Fibroblast of lung (primary cell): ENCODE measurements around the gene MAEA. TPM values are rescaled to one million over a fixed set of nuclear protein-coding genes. Genes with fewer than 3 reads are reported as not detected.
A peak's percentile ranks its signal among the peaks of the same experiment; 100 is the strongest.

Experiments
- DNase-seq, 2 donors: peaks; one replicate each; pipeline versions ENCODE4 v3.0.0 to v3.0.0-alpha.2; 2010; ENCODE audit warnings: low read depth in 2 of 2
- H2AFZ ChIP-seq: 2 replicates; pipeline ENCODE4 v1.5.1; 2012; ENCODE audit warnings: low read length, control low read depth, inconsistent platforms
- H3K27ac ChIP-seq: 2 replicates; pipeline ENCODE4 v1.5.1; 2011; ENCODE audit warnings: low read length, control low read depth; ENCODE audit not compliant: insufficient read depth
- H3K27me3 ChIP-seq: 2 replicates; pipeline ENCODE4 v1.5.1; 2011; ENCODE audit warnings: mild to moderate bottlenecking, low read length; ENCODE audit not compliant: control insufficient read depth, insufficient read depth
- H3K36me3 ChIP-seq: 2 replicates; pipeline ENCODE4 v1.5.1; 2011; ENCODE audit warnings: low read length; ENCODE audit not compliant: control insufficient read depth, insufficient read depth
- H3K4me1 ChIP-seq: 2 replicates; pipeline ENCODE4 v1.5.1; 2011; ENCODE audit warnings: low read length; ENCODE audit not compliant: control insufficient read depth, insufficient read depth; ENCODE audit errors: extremely low read depth
- H3K4me2 ChIP-seq: 2 replicates; pipeline ENCODE4 v1.5.1; 2011; ENCODE audit warnings: low read length, control low read depth; ENCODE audit not compliant: insufficient read depth; ENCODE audit errors: extremely low read depth
- H3K4me3 ChIP-seq, 4 experiments: fragments of 200-600 bp in 1 of 4; sonication (generic) in 1 of 4; replicated peaks in 1 of 4; 2 replicates each; pipeline ENCODE4 v1.5.1; 2011 to 2016; ENCODE audit warnings: low read length in 4 of 4, low read depth in 3 of 4, mild to moderate bottlenecking in 3 of 4, control low read depth in 2 of 4, inconsistent platforms in 1 of 4, mixed read lengths in 1 of 4; ENCODE audit not compliant: insufficient read depth in 1 of 4; ENCODE audit errors: control extremely low read depth in 1 of 4
- H3K79me2 ChIP-seq: 2 replicates; pipeline ENCODE4 v1.5.1; 2012; ENCODE audit warnings: mild to moderate bottlenecking, low read length, inconsistent platforms; ENCODE audit not compliant: control insufficient read depth, insufficient read depth
- H3K9ac ChIP-seq: 2 replicates; pipeline ENCODE4 v1.5.1; 2011; ENCODE audit warnings: mild to moderate bottlenecking, low read length, control low read depth; ENCODE audit not compliant: insufficient read depth
- H3K9me3 ChIP-seq: 2 replicates; pipeline ENCODE4 v1.5.1; 2012; ENCODE audit warnings: low read depth, low read length; ENCODE audit not compliant: control insufficient read depth, insufficient read depth
- H4K20me1 ChIP-seq: 2 replicates; pipeline ENCODE4 v1.5.1; 2011; ENCODE audit warnings: low read length; ENCODE audit not compliant: control insufficient read depth, insufficient read depth; ENCODE audit errors: extremely low read depth
- EZH2 ChIP-seq: IDR thresholded peaks from 2 replicates; pipeline ENCODE4 v1.5.1; 2012; ENCODE audit warnings: low read length, control low read depth, mild to moderate bottlenecking; ENCODE audit errors: missing control alignments
- polyA plus RNA-seq, 2 donors: library from polyadenylated mRNA; depleted of rRNA in 1 of 2; stranded (reverse) in 1 of 2; unstranded in 1 of 2; fragments of >200 nt; gene quantifications; 2 replicates each; pipeline ENCODE4 v1.2.1, GENCODE V29; 2011 to 2012; ENCODE audit warnings: missing spikeins in 1 of 2
- total RNA-seq: library from RNA; depleted of rRNA; stranded (reverse); fragments of >200 nt; gene quantifications from 2 replicates; pipeline ENCODE4 v1.2.1, GENCODE V29; 2014
- TF ChIP-seq, protein P1 (sequence below), 2 donors: IDR thresholded peaks in 1 of 2; conservative IDR thresholded peaks in 1 of 2; 1 replicate in 1 of 2; 2 replicates in 1 of 2; pipeline ENCODE4 v1.5.1; 2011 to 2012; ENCODE audit warnings: low read length in 2 of 2, control low read depth in 1 of 2, inconsistent platforms in 1 of 2, low read depth in 1 of 2, mild to moderate bottlenecking in 1 of 2

Gene MAEA
- total and polyA plus RNA-seq, 2 donors (not counting 1 experiment from before 2014, with no cell fraction given), result 44.3 to 53.8 TPM

DNA sequence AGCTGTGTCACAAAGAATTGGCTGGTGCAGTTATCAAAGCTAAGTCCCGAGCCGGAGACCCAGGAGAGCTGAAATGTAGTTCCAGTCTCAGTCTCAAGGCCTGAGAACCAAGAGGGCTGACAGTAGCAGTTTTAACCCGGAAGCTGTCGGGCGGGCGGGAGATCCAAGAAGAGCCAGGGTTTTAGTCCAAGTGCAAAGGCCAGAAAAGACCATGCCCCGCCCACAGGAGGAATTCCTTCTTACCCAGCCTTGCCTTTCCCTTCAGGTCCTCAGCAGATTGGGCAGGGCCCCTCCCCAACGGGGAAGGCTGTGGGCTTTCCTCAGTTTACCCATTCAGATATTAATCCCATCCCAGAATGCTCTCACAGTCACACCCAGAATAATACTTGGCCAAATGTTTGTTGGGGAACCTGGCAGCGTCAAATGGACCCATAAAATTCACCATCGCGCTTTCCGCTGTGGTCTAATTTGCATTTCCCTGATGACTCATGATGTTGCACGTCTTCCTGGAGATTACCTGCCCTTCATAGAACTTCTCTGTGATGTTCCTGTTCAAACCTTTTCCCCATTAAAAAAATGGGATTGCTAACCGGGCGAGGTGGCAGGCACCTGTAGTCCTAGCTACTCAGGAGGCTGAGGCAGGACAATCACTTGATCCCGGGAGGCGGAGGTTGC is 16.2 kb downstream of the MAEA start:
- no peak overlapping the region for H3K27ac ChIP-seq
- TF ChIP-seq, protein P1, sequence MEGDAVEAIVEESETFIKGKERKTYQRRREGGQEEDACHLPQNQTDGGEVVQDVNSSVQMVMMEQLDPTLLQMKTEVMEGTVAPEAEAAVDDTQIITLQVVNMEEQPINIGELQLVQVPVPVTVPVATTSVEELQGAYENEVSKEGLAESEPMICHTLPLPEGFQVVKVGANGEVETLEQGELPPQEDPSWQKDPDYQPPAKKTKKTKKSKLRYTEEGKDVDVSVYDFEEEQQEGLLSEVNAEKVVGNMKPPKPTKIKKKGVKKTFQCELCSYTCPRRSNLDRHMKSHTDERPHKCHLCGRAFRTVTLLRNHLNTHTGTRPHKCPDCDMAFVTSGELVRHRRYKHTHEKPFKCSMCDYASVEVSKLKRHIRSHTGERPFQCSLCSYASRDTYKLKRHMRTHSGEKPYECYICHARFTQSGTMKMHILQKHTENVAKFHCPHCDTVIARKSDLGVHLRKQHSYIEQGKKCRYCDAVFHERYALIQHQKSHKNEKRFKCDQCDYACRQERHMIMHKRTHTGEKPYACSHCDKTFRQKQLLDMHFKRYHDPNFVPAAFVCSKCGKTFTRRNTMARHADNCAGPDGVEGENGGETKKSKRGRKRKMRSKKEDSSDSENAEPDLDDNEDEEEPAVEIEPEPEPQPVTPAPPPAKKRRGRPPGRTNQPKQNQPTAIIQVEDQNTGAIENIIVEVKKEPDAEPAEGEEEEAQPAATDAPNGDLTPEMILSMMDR (conservative IDR thresholded peaks at IDR 0.05 in 1 of 2, IDR thresholded peaks at IDR 0.05 in 1 of 2; ENCODE audit: low read depth in 1 of 2, low read length in 2 of 2), result no peak
- no peak for TF ChIP-seq EZH2
- peaks cover 63% of the 10 kb centered on the region for H3K79me2 ChIP-seq
- H3K36me3 ChIP-seq, result peaks cover 4% of the 10 kb centered on the region
- no peaks in the 10 kb centered on the region for H3K9me3 ChIP-seq
- H3K4me1 ChIP-seq, result peaks cover 10% of the 10 kb centered on the region
- no peak overlapping the region for H3K4me3 ChIP-seq
- H3K4me2 ChIP-seq, result no peak overlapping the region
- no peaks in the 10 kb centered on the region for H3K27me3 ChIP-seq
- no peak overlapping the region for H3K9ac ChIP-seq
- no peak overlapping the region for H2AFZ ChIP-seq
- no peaks in the 10 kb centered on the region for H4K20me1 ChIP-seq
- DNase-seq, result no peak

DNA sequence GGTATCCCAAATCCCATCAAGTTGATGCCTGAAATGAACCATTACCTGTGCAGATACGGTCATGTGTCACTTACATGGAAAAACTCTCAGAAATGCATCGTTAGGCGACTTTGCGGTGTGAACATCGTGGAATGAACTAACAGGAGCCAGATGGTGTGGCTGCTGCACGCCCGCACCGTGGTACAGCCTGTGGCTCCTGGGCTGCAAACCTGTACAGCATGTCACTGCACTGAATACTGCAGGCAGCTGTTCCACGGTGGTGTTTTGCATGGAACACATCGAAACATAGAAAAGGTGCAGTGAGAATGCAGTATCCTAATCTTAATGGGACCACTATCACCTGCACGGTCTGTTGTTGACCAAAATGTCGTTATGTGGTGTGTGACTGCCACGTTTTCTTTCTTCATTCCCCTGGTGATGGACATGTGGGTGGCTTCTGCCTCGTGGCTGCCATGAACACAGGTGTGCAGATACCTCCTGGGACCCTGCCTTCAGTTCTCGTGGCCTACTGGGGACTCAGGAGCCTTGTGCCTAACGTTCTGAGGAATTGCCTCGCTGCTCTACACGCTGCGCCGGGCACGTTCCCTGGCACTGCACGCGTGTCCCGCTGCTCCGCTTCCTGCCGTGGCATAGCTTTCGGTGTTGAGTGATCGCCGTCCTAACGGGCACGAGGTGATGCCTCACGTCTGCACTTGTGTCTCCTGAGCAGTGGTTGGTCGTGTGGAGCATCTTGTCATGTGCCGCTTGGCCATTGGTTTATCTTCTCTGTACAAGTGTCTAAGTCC is 18.5 kb downstream of the MAEA start:
- DNase-seq, result no peak
- peaks cover 11% of the 10 kb centered on the region for H3K36me3 ChIP-seq
- H3K27ac ChIP-seq, result peak overlapping the region; percentile 84
- H3K79me2 ChIP-seq, result peaks cover 73% of the 10 kb centered on the region
- no peak overlapping the region for H2AFZ ChIP-seq
- no peak overlapping the region for H3K4me3 ChIP-seq
- no peak overlapping the region for H3K9ac ChIP-seq
- H3K9me3 ChIP-seq, result no peaks in the 10 kb centered on the region
- H3K4me2 ChIP-seq, result peak overlapping the region; percentile 74
- TF ChIP-seq EZH2, result no peak
- TF ChIP-seq, protein P1 (conservative IDR thresholded peaks at IDR 0.05 in 1 of 2, IDR thresholded peaks at IDR 0.05 in 1 of 2; ENCODE audit: low read depth in 1 of 2, low read length in 2 of 2), result no peak
- no peaks in the 10 kb centered on the region for H3K27me3 ChIP-seq
- H3K4me1 ChIP-seq, result peaks cover 10% of the 10 kb centered on the region
- no peaks in the 10 kb centered on the region for H4K20me1 ChIP-seq

DNA sequence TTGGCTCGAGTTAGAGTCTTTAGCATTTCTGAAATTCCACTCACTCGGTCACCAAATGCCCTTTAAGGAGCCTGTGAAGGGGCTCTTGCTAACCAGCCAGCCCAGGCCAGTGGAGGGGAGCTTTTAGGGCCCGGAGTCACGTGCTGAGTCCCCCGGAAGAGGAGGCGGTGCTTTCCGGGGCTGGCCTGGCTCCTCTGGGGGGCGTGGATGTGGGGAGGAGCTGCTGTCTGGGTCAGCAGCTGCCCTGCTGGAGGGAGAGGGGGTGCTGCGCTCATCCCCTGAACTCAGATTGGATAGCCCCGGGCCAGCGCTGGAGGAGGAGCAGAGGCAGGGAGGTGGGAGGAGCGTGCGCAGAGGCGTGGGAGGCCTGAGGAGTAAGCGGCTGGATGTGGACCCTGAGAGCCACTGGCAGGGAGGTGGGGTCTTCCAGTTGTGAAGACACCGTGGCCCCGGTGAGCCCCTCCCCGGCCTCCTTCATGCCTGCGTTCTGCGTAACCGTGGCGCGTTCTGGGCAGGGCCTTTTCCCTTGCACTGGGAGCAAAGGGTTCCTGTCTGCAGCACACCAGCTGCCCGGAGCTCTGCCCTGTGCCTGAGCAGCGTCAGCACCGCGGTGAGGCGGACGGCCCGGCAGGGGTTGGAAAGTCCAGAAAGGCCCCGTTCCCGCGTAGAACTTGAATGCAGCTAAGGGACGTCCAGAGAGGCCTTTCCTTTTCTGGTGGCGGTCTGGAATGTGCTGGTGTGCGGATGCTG is 19.7 kb downstream of the MAEA start:
- H2AFZ ChIP-seq, result peak overlapping the region; percentile 32
- peaks cover 11% of the 10 kb centered on the region for H3K36me3 ChIP-seq
- peak; percentile 93 to 94 for DNase-seq

More for the DNA sequence above, 19.7 kb downstream of the MAEA start:
- peaks cover 68% of the 10 kb centered on the region for H3K79me2 ChIP-seq
- peaks cover 10% of the 10 kb centered on the region for H3K4me1 ChIP-seq
- H3K9ac ChIP-seq, result peak overlapping the region; percentile 61
- no peaks in the 10 kb centered on the region for H3K27me3 ChIP-seq
- H3K27ac ChIP-seq, result peak overlapping the region; percentile 84
- peak overlapping the region; percentile 38 to 65 (median 64) for H3K4me3 ChIP-seq
- no peaks in the 10 kb centered on the region for H4K20me1 ChIP-seq
- TF ChIP-seq, protein P1 (conservative IDR thresholded peaks at IDR 0.05 in 1 of 2, IDR thresholded peaks at IDR 0.05 in 1 of 2; ENCODE audit: low read depth in 1 of 2, low read length in 2 of 2), result no peak
- no peak for TF ChIP-seq EZH2
- no peaks in the 10 kb centered on the region for H3K9me3 ChIP-seq
- H3K4me2 ChIP-seq, result peak overlapping the region; percentile 94
